HepG2 (cell line): ENCODE data around the gene TOP2A. TPM values are rescaled to one million over a fixed set of nuclear protein-coding genes. Genes with fewer than 3 reads are reported as not detected.

ENCODE experiments used
- BORCS8-MEF2B ChIP-seq: sonication (generic); formaldehyde crosslinking; IDR thresholded peaks from 2 replicates; pipeline ENCODE4 v1.8.0; 2022; ENCODE audit warnings: mild to moderate bottlenecking, missing genetic modification reagents
- CAMTA2 ChIP-seq: sonication (generic); formaldehyde crosslinking; IDR thresholded peaks from 2 replicates; pipeline ENCODE4 v1.4.0; 2020; ENCODE audit warnings: mild to moderate bottlenecking, missing genetic modification reagents, borderline replicate concordance
- CHD2 ChIP-seq: IDR thresholded peaks from 2 replicates; pipeline ENCODE4 v1.6.1; 2011; ENCODE audit warnings: low read depth, low read length, improper control_type of control experiment
- GATAD1 ChIP-seq: IDR thresholded peaks from 2 replicates; pipeline ENCODE4 v1.6.1; 2016; ENCODE audit warnings: missing genetic modification reagents, missing compliant biosample characterization
- GMEB2 ChIP-seq: IDR thresholded peaks from 2 replicates; pipeline ENCODE4 v1.6.1; 2016; ENCODE audit warnings: missing biosample characterization, missing genetic modification reagents, low read depth
- HNRNPH1 ChIP-seq: fragments of 200-400 bp; formaldehyde crosslinking; optimal IDR thresholded peaks from 2 replicates; pipeline ENCODE3; 2017; ENCODE audit warnings: mild to moderate bottlenecking, low read depth, low read length
- NCOA1 ChIP-seq: sonication (generic); formaldehyde crosslinking; IDR thresholded peaks from 2 replicates; pipeline ENCODE4 v1.9.0; 2021; ENCODE audit warnings: missing genetic modification reagents
- NFE2L1 ChIP-seq: sonication (generic); formaldehyde crosslinking; IDR thresholded peaks from 2 replicates; pipeline ENCODE4 v1.4.0; 2020; ENCODE audit warnings: missing genetic modification reagents, mild to moderate bottlenecking, borderline replicate concordance
- POLR2AphosphoS2 ChIP-seq: IDR thresholded peaks from 2 replicates; pipeline ENCODE4 v1.6.1; 2011; ENCODE audit warnings: low read depth, low read length, improper control_type of control experiment
- PRMT3 ChIP-seq: sonication (generic); formaldehyde crosslinking; IDR thresholded peaks from 2 replicates; pipeline ENCODE4 v1.8.1; 2022; ENCODE audit warnings: low read depth, mild to moderate bottlenecking, moderate library complexity, missing genetic modification reagents, borderline replicate concordance
- REL ChIP-seq: sonication (generic); formaldehyde crosslinking; conservative IDR thresholded peaks from 2 replicates; pipeline ENCODE4 v1.8.0; 2022; ENCODE audit warnings: mild to moderate bottlenecking, missing genetic modification reagents, moderate library complexity
- RFXANK ChIP-seq: IDR thresholded peaks from 2 replicates; pipeline ENCODE4 v1.6.1; 2016
- SRSF9 ChIP-seq: fragments of 200-400 bp; formaldehyde crosslinking; IDR thresholded peaks from 2 replicates; pipeline ENCODE4 v1.6.1; 2018; ENCODE audit warnings: borderline replicate concordance, mild to moderate bottlenecking, low read depth, low read length; ENCODE audit not compliant: insufficient read depth, poor library complexity, severe bottlenecking
- XRCC5 ChIP-seq: fragments of 200-400 bp; formaldehyde crosslinking; optimal IDR thresholded peaks from 2 replicates; pipeline ENCODE3; 2017; ENCODE audit warnings: mild to moderate bottlenecking, low read length
- ZBED4 ChIP-seq: sonication (generic); formaldehyde crosslinking; IDR thresholded peaks from 2 replicates; pipeline ENCODE4 v1.4.0; 2020; ENCODE audit warnings: missing genetic modification reagents, borderline replicate concordance
- ZC3H13 ChIP-seq: sonication (generic); formaldehyde crosslinking; IDR thresholded peaks from 2 replicates; pipeline ENCODE4 v1.8.1; 2023; ENCODE audit warnings: mild to moderate bottlenecking, missing genetic modification reagents, moderate library complexity
- ZHX1 ChIP-seq: sonication (generic); formaldehyde crosslinking; IDR thresholded peaks from 2 replicates; pipeline ENCODE4 v1.8.1; 2022; ENCODE audit warnings: low read depth, mild to moderate bottlenecking, missing genetic modification reagents
- ZNF343 ChIP-seq: sonication (generic); formaldehyde crosslinking; IDR thresholded peaks from 2 replicates; pipeline ENCODE4 v1.4.0; 2020; ENCODE audit warnings: mild to moderate bottlenecking, missing genetic modification reagents
- ZNF501 ChIP-seq: sonication (generic); formaldehyde crosslinking; IDR thresholded peaks from 2 replicates; pipeline ENCODE4 v1.5.1; 2020; ENCODE audit warnings: mild to moderate bottlenecking, moderate library complexity, missing genetic modification reagents
- ZNF720 ChIP-seq: sonication (generic); formaldehyde crosslinking; IDR thresholded peaks from 2 replicates; pipeline ENCODE4 v1.4.0; 2020; ENCODE audit warnings: missing genetic modification reagents
- ZNF790 ChIP-seq: sonication (generic); formaldehyde crosslinking; IDR thresholded peaks from 2 replicates; pipeline ENCODE4 v1.8.0; 2022; ENCODE audit warnings: missing genetic modification reagents, mild to moderate bottlenecking, borderline replicate concordance
- polyA plus RNA-seq, 8 experiments: library from polyadenylated mRNA; depleted of rRNA in 3 of 8; stranded (reverse) in 7 of 8; unstranded in 1 of 8; fragments of >200 nt; fragmentation: Illumina TruSeq in 4 of 8; extraction: Trizol in 4 of 8; gene quantifications; 2 replicates each; pipeline versions ENCODE4 v1.2.1 to v1.2.3, GENCODE V29; 2011 to 2016; ENCODE audit warnings: low read depth in 4 of 8, missing spikeins in 1 of 8, mixed read lengths in 1 of 8; ENCODE audit not compliant: insufficient read depth in 1 of 8
- total RNA-seq, 5 experiments: library from RNA; depleted of rRNA; stranded (reverse); fragments of >200 nt; fragmentation: Illumina TruSeq; extraction: Trizol; gene quantifications; 2 replicates each; pipeline ENCODE4 v1.2.3, GENCODE V29; 2016; ENCODE audit warnings: low read depth in 1 of 5
- TF ChIP-seq, protein P1 (sequence below): sonication (generic); formaldehyde crosslinking; IDR thresholded peaks from 2 replicates; pipeline ENCODE4 v1.8.1; 2023; ENCODE audit warnings: mild to moderate bottlenecking, missing genetic modification reagents, borderline replicate concordance

The TOP2A gene
- total and polyA plus RNA-seq, 2 of the 13 experiments (the other 11 are each of a cell fraction or from before 2014, with no cell fraction given): 108 to 327 TPM

DNA sequence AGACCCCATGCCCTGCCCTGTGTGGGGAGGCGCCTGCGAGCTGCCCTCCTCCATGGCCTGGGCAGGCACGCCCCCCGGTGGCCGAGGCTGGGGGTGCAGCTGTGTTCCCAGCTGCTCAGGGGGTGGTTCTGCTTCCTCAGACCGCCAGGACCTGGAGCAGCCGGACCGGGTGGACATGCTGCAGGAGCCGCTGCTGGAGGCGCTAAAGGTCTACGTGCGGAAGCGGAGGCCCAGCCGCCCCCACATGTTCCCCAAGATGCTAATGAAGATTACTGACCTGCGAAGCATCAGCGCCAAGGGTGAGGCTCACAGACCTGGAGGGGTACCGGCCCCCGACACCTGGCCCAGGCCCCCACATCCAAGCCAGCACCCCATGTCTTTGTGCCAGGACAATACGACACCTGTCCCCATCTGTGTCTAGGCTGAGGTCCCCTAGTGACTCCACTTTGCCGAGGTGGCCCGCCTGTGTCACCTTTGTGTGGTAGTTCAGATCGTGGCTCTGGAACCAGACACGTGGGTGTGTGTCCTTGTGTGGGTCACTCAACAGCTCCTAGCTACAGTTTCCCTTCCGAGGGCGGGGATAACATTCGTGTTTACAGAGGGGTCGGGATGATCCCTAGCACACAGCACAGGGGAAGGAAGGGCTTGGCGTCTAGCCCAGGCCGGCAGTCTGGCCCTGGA is 62.4 kb downstream of the TOP2A start (continued):
- TF ChIP-seq ZHX1 (CRISPR knock-in tag): no peak; the same call in 1 of the 2 replicates
- 0 out of 2 replicates have a peak, but pooled peaks have one; percentile 52 for TF ChIP-seq ZC3H13 (CRISPR knock-in tag)
- TF ChIP-seq ZNF720 (CRISPR knock-in tag): no peak
- no peak for TF ChIP-seq GMEB2 (CRISPR knock-in tag)
- no peak for TF ChIP-seq HNRNPH1
- peak; percentile 91 for TF ChIP-seq XRCC5
- no peak for TF ChIP-seq NFE2L1 (CRISPR knock-in tag)
- TF ChIP-seq CHD2: peak; percentile 48; the same call in 1 of the 2 replicates
- TF ChIP-seq POLR2AphosphoS2: no peak
- no peak for TF ChIP-seq CAMTA2 (CRISPR knock-in tag)
- TF ChIP-seq, protein P1, sequence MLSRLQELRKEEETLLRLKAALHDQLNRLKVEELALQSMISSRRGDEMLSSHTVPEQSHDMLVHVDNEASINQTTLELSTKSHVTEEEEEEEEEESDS (CRISPR knock-in tag): no peak
- 0 out of 2 replicates have a peak, but pooled peaks have one; percentile 49 for TF ChIP-seq GATAD1 (CRISPR knock-in tag)
- TF ChIP-seq SRSF9: no peak
- 0 out of 2 replicates have a peak, but pooled peaks have one; percentile 34 for TF ChIP-seq BORCS8-MEF2B (CRISPR knock-in tag)
- TF ChIP-seq NCOA1 (CRISPR knock-in tag): no peak
- no peak for TF ChIP-seq RFXANK (CRISPR knock-in tag)
- TF ChIP-seq PRMT3 (CRISPR knock-in tag): no peak
- no peak for TF ChIP-seq REL (CRISPR knock-in tag)
- peak; percentile 67; the same call in 1 of the 2 replicates for TF ChIP-seq ZNF343
- TF ChIP-seq ZNF501 (CRISPR knock-in tag): peak; percentile 50; the same call in 1 of the 2 replicates
- TF ChIP-seq ZBED4 (CRISPR knock-in tag): peak; percentile 49; the same call in 1 of the 2 replicates
- TF ChIP-seq ZNF790 (CRISPR knock-in tag): no peak
